Psoas muscle (tissue), 8 donors: Measurements from ENCODE around the gene SNRPD3. TPM values are rescaled to one million over a fixed set of nuclear protein-coding genes. Genes with fewer than 3 reads are reported as not detected.

ENCODE experiments used
- ATAC-seq, 4 donors: fragments of 200-7000 bp; cut with Tn5 transposase; one replicate each; pipeline ENCODE4 v1.9.1; 2020; ENCODE audit warnings: moderate library complexity in 3 of 4, mild to moderate bottlenecking in 2 of 4
- DNase-seq, 2 donors: peaks; one replicate each; pipeline ENCODE4 v3.0.0-alpha.2; 2020
- H3K27ac ChIP-seq: fragments of 200-600 bp; one replicate; pipeline ENCODE4 v1.8.0; 2022
- H3K27me3 ChIP-seq, 3 donors: fragments of 200-600 bp in 1 of 3; one replicate each; pipeline versions ENCODE4 v1.6.1 to v1.8.0; 2013 to 2022; ENCODE audit warnings: low read length in 2 of 3, mild to moderate bottlenecking in 2 of 3, moderate library complexity in 1 of 3; ENCODE audit not compliant: insufficient read depth in 3 of 3
- H3K36me3 ChIP-seq, 2 donors: fragments of 200-600 bp in 1 of 2; one replicate each; pipeline versions ENCODE4 v1.6.1 to v1.8.0; 2013 to 2022; ENCODE audit warnings: low read depth in 1 of 2, mild to moderate bottlenecking in 1 of 2, moderate library complexity in 1 of 2; ENCODE audit not compliant: insufficient read depth in 1 of 2
- H3K4me1 ChIP-seq: fragments of 200-600 bp; one replicate; pipeline ENCODE4 v1.8.0; 2022
- H3K4me3 ChIP-seq: fragments of 200-600 bp; one replicate; pipeline ENCODE4 v1.8.0; 2022; ENCODE audit warnings: mild to moderate bottlenecking
- H3K9me3 ChIP-seq: fragments of 200-600 bp; one replicate; pipeline ENCODE4 v1.8.0; 2022
- WGBS, 3 donors: extraction: QIAGEN DNeasy Blood & Tissue Kit; methylation state at CpG; one replicate each; pipeline versions ENCODE4 v1.1.6 to v1.1.7; 2013; 5-methylcytosine and 5-hydroxymethylcytosine counted together
- intact Hi-C, 2 donors: fragments of 100-400 bp; cut with DNase I; formaldehyde crosslinking; loops; one replicate each; pipeline versions ENCODE4 v1.11.0 to v1.14.2; 2022
- polyA plus RNA-seq, 3 donors: library from polyadenylated mRNA; stranded (reverse); fragments of 200-250 nt; gene quantifications; one replicate each; pipeline ENCODE4 v1.2.3, GENCODE V29; 2013
- total RNA-seq, 4 donors: library from RNA; stranded (reverse); fragmentation: NEBNext Ultra II Directional in 2 of 4; extraction: Animal tissue kit (Norgen Biotek cat#: 25700) in 2 of 4; gene quantifications; one replicate each; pipeline versions ENCODE4 v1.2.1 to v1.2.4, GENCODE V29; 2021 to 2023
- TF ChIP-seq, protein P1 (sequence below): fragments of 200-600 bp; IDR thresholded peaks from one replicate; pipeline ENCODE4 v1.8.0; 2022; ENCODE audit warnings: antibody characterized with exemption
- donor health status: healthy with polysubstance abuse.
- donor health status: DM: no; HTN: no; CAD: no; lungs with moderate emphysema.
- donor health status: Bipolar disorder and iron deficiency.
- donor health status: healthy.
- donor health status: DM: yes; HTN: yes; CAD: no.
- donor health status: DM: no; HTN: no; CAD: no.
- donor health status: DM: no; HTN: no; CAD: no.
- donor health status: DM: yes; HTN: yes; CAD: no.

The SNRPD3 gene
- total and polyA plus RNA-seq, 7 donors, result 68.8 to 129 (median 82.7) TPM

DNA sequence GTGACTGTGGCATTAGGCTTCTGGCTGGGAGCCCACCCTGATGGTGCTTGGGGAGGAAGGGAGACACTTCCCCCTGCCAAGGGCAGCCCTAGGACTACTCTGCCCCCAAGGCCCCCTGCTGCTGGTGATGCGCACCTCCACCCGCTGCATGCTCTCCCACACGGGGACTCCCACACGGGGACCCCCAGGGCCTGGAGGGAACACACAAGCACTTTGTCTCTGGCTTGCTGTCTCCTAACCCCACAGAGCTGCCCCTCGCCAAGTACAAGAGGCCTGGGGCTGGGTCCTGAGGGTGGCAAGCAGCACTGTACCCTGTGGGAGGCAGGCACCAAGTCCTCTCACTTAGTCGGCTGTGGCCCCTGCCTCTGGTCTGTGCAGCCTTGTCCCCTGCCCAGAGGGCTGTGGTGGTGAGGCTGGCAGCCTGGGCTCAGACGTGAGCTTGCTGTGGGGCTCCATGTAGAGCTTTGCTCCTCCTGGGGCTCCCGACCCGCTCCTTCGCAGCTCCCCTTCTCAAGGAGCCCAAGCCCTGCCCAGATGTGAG is 29.1 kb downstream of the SNRPD3 start:
- H3K27ac ChIP-seq, result no peak overlapping the region
- H3K4me1 ChIP-seq, result no peaks in the 10 kb centered on the region
- ATAC-seq (no peak), DNase-seq (no peak)
- no peaks in the 10 kb centered on the region for H3K27me3 ChIP-seq
- no peak overlapping the region for H3K4me3 ChIP-seq
- intact Hi-C loops, result no loop called here
- no peaks in the 10 kb centered on the region for H3K9me3 ChIP-seq
- H3K36me3 ChIP-seq, result peaks cover 0 to 44% of the 10 kb centered on the region in 2 donors
- TF ChIP-seq, protein P1, sequence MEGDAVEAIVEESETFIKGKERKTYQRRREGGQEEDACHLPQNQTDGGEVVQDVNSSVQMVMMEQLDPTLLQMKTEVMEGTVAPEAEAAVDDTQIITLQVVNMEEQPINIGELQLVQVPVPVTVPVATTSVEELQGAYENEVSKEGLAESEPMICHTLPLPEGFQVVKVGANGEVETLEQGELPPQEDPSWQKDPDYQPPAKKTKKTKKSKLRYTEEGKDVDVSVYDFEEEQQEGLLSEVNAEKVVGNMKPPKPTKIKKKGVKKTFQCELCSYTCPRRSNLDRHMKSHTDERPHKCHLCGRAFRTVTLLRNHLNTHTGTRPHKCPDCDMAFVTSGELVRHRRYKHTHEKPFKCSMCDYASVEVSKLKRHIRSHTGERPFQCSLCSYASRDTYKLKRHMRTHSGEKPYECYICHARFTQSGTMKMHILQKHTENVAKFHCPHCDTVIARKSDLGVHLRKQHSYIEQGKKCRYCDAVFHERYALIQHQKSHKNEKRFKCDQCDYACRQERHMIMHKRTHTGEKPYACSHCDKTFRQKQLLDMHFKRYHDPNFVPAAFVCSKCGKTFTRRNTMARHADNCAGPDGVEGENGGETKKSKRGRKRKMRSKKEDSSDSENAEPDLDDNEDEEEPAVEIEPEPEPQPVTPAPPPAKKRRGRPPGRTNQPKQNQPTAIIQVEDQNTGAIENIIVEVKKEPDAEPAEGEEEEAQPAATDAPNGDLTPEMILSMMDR, result no peak
- 88 to 93% (median 90%) methylated on average over 10 of the region's 10 CpGs for WGBS, 3 donors

GRCh38 chr22:24585461-24585860 is 29.7 kb downstream of the SNRPD3 start:
- Histone ChIP-seq H3K27ac (no peak overlapping the region), H3K27me3 (no peaks in the 10 kb centered on the region), H3K9me3 (no peaks in the 10 kb centered on the region), H3K4me3 (no peak overlapping the region), H3K4me1 (no peaks in the 10 kb centered on the region), H3K36me3 (peaks cover 0 to 44% of the 10 kb centered on the region in 2 donors)
- ATAC-seq (no peak), DNase-seq (no peak)
- WGBS, 3 donors, result 94 to 100% (median 95%) methylated on average over 3 of the region's 3 CpGs
- intact Hi-C loops, result no loop called here
- TF ChIP-seq, protein P1, result no peak

GRCh38 chr22:24585927-24586546 is 30.2 kb downstream of the SNRPD3 start:
- no peak for DNase-seq
- no peak for ATAC-seq
- H3K36me3 ChIP-seq, result peaks cover 0 to 44% of the 10 kb centered on the region in 2 donors

DNA sequence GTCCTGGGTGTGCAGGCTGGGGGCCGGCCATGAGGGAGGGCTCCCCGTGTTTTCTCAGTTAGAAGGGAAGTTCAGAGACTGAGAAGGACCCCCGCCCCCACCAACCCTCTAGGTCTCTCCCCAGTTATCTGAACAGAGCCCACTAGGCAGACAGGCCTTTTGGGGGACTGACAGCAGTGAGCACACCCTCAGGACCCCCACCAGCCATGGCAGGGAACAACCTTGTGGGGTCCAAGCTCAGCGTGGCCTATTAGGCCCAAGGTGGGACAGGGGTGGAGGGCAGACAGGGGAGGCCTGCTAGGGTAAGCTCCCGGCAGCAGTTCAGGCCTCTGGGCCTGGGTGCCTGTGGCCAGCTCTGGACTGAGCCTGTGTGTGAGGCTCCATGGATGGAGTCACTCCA is 31.5 kb downstream of the SNRPD3 start:
- Histone ChIP-seq H3K36me3 (peaks cover 0 to 44% of the 10 kb centered on the region in 2 donors), H3K27me3 (no peaks in the 10 kb centered on the region), H3K4me3 (no peak overlapping the region), H3K9me3 (no peaks in the 10 kb centered on the region), H3K4me1 (no peaks in the 10 kb centered on the region), H3K27ac (no peak overlapping the region)
- TF ChIP-seq, protein P1, result no peak
- ATAC-seq, result no peak
- WGBS, 3 donors, result 84 to 88% (median 85%) methylated on average over 5 of the region's 5 CpGs
- no peak for DNase-seq
- intact Hi-C loops, result no loop called here

More at GRCh38 chr22:24585927-24586546, 30.2 kb downstream of the SNRPD3 start:
- H3K27ac ChIP-seq, result no peak overlapping the region
- TF ChIP-seq, protein P1, result no peak
- intact Hi-C loops, result no loop called here
- H3K9me3 ChIP-seq, result no peaks in the 10 kb centered on the region
- no peaks in the 10 kb centered on the region for H3K27me3 ChIP-seq
- no peak overlapping the region for H3K4me3 ChIP-seq
- no peaks in the 10 kb centered on the region for H3K4me1 ChIP-seq
- 92 to 93% (median 93%) methylated on average over 22 to 24 of the region's 24 CpGs for WGBS, 3 donors

GRCh38 chr22:24587948-24588347 is 32.1 kb downstream of the SNRPD3 start:
- no peak overlapping the region for H3K27ac ChIP-seq
- no peaks in the 10 kb centered on the region for H3K4me1 ChIP-seq
- no peaks in the 10 kb centered on the region for H3K9me3 ChIP-seq
- TF ChIP-seq, protein P1, result no peak
- no peak overlapping the region for H3K4me3 ChIP-seq
- no peak for ATAC-seq
- H3K27me3 ChIP-seq, result no peaks in the 10 kb centered on the region
- no peak for DNase-seq
- H3K36me3 ChIP-seq, result peaks cover 0 to 44% of the 10 kb centered on the region in 2 donors
- 69 to 73% (median 72%) methylated on average over 7 to 8 of the region's 8 CpGs for WGBS, 3 donors
- intact Hi-C loops, result no loop called here
